GM19239 (cell line): ENCODE data around the gene PRRX2.
"Not testable (repeated sequence)": the region's sequence is repeated elsewhere in the genome, so short reads cannot be mapped to it uniquely, and the experiment has no call there.

Experiments
- DNase-seq: peaks from one replicate; pipeline ENCODE4 v3.0.0; 2011; ENCODE audit warnings: low spot score; ENCODE audit not compliant: insufficient read length
- FAIRE-seq: peaks from 2 replicates; lab custom pipeline; 2011; peaks lifted over from hg19 to GRCh38; lab: Jason Lieb, UNC

Gene PRRX2

DNA sequence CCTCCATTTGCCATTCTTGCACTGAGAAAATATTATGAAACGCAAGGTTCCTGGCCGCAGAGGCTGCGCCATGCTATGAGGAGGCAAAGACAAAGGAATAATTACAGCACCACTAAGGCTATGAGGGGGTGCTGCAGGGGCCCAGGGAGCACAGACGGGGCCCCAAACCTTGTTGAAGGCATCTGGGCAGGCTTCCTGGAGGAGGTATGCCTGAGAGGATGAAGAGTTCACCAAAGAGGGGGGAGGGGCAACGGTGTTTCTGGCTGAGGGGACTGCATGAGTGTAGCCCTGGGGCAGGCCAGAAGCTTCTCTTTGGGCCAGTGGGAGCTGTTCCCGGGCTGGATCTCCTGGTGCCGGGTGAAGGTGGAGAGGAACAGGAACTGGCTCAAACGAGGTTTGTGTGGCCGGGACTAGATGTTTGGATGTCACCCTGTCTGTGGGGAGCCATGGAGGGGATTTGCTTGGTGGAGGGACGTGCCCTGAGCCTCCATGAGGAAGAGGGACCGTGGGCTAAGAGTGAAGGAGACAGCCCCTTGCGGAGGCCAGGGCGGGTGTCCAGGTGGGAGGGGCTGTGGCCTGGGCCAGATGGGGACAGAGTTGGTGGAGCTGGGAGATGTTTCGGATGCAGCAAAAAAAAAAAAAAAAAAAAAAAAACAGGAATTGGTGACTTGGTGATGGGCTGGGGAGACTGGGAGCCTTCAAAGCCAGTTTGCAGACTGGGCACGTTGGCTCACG is 59.2 kb downstream of the PRRX2 start:
- DNase-seq (no peak), FAIRE-seq (no peak)

DNA sequence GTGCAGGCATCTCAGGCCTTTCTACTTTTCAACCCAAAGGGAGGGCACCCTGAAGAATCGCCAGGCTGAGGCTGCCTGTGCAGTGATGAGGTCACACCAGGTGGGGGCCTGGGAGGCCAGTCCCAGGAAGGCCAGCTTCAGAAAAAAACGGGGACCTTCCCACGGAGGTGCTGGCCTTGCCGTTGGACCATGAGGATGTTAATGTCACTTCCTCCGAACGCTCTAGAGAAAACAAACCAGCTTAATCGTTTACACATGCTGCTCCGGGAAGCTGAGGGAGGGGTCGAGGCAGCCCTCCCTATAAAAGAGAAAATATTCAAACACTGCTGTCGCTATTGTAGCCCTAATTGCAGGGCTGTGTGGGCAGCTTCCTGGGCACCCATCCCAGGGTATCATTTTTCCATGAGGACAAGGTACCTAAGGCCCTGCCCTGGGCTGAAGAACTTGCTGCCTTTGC is 60.4 kb downstream of the PRRX2 start:
- no peak for FAIRE-seq
- DNase-seq: no peak

DNA sequence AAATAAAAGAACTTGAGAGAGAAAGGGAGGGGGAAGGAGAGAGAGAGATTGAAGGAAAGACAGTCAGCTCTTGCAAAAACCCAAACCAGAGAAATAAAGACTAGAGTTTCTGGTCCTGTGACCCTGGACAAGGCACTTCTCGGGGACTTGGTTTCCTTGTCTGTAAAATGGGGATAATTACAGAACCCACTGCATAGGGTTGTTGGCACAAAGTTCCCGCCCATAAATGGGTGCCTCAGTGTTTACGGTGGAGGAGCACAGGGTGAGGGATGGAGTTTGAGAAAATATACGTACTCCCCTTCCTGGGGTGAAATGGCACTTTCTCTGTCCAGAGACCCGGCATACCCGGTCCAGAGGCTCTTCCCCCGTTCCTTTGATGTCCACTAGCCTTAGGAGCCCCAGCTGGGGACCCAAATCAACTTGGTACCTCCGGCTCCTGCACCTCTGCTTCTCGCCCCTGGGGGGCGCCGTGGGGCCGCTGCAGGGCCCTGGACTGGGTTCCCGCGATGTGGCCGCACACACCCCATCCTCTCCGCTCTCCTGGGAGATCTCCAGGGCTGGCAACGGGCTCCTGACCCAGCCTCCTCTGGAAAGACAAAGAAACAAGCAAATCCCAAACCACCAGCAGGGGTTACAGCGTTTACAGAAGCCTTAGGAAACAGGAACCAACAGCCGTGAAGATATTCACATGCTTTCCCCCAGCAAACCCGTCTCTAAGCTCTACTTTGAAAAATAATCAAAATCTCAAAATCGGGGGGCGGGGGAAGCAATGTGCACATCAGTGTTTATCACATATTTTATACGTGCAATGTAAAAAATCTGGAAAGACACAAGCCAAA is 61.1 kb downstream of the PRRX2 start:
- FAIRE-seq (no peak), DNase-seq (peak; percentile 77)

DNA sequence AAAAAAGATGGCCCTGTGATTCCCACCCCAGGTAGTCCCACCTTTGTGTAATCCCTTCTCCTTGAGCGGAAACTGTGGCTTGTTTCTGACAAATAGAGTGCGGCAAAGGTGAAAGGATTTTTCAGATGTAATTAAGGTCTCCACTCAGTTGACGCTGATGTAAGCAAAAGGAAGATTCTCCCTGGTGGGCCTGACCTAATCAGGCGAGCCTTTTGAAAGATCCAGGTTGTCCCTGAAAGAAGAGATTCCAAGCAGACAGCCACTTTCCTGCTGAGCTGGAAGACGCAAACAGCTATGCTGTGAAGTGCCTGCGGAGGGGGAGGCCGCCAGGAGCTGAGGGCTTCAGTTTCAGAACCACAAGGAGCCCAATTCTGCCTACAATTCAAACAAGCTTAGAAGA is 63.3 kb downstream of the PRRX2 start:
- DNase-seq (no peak), FAIRE-seq (no peak)

DNA sequence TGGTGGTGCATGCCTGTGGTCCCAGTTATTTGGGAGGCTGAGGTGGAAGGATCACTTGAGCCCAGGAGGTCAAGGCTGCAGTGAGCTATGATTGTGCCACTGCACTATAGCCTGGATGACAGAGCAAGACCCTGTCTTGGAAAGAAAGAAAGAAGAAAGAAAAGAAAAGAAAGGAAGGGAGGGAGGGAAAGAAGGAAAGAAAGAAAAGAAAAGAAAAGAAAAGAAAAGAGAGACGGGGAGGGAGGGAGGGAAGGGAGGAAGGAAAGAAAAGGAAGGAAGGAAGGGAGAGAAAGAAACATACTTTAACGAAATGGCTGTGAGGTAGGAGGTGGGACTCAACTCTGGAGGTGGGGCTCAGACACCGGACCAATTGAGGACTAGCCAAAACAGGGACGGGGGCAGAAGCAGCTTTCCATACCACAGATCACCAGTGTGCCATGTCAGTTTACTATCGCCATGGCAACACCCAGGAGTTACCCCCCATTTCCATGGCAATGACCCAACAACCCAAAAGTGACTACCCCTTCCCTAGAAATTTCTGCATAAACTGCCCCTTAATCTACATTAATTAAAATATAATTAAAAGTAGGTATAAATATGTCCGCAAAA is 66.1 kb downstream of the PRRX2 start:
- FAIRE-seq (no peak), DNase-seq (no peak)

DNA sequence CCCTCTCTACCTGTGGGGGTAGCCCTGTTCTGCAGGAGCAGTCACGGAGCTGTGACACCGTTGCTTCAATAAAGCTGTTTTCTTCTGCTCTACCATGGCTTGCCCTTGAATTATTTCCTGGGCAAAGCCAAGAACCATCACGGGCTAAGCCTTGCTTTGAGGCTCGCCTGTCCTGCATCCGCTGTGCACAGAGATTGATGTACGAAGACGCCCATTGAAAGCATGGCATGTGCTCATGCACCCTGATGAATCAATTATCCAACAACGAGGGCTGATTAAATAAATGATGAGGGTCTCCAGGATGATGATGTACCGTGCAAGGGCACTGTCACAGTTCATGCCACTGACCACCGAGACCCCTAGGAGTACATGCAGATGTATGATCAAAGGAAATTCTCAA is 66.7 kb downstream of the PRRX2 start:
- FAIRE-seq: no peak
- DNase-seq: no peak

DNA sequence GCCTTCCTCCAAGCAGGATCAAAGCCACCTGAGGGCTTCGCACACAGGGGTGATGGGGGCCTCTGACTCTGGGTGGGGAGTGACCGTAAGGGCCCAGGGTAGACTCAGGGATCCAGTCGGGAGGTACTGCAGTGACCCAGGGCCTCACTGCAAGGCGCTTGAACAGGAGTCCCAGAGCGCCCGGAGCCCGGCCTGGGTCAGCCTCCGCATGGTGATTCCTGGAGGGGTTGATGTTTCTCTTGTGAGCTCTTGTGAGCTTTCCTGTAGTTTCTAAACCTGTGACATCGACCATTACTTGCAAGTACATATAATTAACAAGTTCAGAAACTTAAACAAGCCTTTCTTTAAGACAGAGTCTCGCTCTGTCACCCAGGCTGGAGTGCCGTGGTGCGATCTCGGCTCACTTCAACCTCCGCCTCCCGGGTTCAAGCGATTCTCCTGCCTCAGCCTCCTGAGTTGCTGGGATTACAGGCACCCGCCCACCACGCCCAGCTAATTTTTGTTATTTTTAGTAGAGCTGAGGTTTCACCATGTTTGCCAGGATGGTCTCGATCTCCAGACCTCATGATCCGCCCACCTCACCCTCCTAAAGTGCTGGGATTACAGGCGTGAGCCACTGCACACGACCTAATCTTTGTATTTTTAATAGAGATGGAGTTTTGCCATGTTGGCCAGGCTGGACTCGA is 67.6 kb downstream of the PRRX2 start:
- FAIRE-seq: no peak
- no peak for DNase-seq

DNA sequence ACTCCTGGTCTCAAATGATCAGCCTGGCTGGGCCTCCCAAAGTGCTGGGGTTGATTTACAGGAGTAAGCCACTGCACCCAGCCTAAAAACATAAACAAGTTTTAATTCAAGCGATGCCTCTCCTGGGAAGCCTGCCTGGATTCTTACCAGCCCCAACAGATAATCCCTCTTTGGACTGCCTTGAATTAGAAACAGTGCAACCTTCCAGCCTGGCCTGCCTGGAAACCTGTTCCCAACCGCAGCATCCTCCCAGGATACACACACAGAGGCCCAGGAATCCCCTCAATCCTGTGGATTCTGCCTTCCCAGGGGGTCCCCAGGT is 68.1 kb downstream of the PRRX2 start:
- FAIRE-seq: no peak

DNA sequence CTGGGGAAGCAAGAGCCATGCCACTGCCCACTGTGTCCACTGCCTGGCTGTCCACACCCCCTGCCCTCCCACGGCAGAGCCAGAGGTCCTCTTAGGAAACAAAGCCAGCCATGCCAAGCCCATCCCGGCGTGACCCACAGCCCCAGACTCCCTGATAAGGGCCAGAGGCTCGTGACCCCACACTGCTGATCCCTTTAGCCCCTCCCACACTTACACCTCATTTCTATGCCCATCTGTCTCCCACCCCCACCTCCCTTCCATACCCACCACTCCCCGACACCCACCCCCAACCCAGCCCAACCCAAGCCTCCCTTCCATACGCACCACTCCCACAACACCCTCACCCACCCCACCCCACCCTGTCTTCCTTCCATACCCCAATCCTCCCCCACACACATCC is 70.1 kb downstream of the PRRX2 start:
- DNase-seq (no peak), FAIRE-seq (no peak)

More for the DNA sequence above, 68.1 kb downstream of the PRRX2 start:
- no peak for DNase-seq

DNA sequence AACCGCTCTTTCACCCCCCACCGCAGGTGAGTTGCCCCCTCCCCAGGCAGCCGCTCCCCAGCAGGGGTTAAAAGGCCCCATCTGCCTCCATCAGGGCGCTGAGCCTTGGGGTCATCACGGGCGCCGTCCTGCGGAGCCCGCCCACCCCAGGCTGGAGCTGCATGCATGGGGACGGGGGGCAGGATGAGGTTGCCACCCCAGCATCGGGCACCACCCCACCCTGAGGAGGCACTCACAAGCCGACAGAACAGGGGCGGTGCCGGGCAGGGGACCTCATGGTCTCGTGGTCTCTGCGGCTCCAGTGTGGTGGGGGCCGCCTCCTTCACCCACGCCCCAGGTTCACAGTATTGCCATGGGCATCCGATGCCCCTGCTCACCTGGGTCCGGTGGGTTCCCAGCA is 70.9 kb downstream of the PRRX2 start:
- no peak for DNase-seq
- no peak for FAIRE-seq

DNA sequence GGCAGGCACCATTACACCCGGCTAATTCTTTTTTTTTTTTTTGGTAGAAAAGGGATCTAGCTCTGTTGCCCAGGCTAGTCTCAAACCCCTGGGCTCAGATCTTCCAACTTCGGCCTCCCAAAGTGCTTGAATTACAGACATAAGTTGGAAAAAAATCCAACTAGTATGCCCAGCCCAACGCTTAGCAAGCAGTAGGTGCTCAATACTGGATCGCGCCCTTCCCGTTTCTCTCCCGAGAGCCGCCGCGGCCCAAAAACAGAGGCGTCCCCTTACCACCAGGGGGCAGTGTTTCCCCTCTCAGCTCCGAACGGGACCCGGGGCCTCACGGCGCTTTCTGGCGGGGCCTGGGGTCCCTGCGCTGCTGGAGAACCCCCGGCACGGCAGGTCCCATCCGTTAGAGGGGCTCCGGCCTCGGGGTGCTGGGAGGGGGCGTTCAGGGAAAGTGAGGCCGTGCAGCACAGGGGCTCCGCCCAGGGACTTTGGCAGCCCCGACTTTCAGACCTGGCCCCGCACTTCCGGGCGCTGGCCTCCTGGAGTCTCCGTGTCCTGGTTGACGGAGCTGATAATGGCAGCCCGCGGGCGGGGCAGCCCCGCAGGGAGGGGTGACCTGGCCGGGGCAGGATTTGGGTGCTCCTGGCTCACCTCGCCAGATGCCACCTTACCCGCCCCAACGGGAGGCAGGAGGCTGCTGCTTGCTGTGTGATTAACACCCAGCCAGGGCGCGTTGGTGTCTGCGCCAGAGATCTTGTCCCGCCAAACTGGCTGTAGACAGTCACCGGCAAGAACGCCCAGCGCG is 72.2 kb downstream of the PRRX2 start:
- DNase-seq (peak; percentile 87), FAIRE-seq (peak; percentile 28)

DNA sequence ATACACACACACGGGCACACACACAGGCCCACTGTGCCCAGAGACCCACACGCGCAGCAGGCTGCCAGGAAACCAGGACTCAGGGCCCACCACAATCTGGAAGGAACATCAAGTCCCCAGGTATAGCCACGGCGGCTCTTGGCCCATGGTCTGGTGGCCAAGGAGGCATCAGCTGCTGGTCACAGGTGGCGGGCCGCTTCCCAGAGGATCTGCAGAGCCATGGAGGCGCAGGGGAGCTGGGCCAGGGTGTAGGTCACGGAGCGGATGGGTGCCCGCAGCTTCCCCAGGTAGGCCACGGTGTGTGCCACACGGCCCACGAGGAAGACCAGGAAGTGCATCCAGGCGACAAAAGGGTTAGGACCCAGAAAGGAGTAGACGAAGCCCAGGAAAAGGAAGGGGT is 74.0 kb downstream of the PRRX2 start:
- DNase-seq (no peak), FAIRE-seq (no peak)

DNA sequence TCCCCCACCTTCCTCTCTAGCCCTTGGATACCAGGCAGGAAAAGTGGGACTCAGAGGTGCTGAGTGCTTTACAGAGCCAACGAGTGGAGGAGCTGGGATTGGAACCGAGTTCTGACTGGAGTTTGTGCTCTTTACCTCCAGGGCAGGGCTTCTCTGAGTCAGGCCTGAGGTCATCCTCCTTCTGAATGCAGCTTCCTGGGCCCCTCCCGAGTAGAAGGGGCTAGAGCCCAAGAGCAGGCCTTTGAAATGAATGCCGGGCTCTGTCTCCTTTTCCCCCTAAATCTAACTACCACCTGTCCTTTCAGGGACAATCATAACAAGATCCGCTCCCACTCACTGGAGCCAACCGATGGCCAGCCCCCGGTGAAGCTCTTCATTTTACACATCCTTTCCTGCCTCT is 74.7 kb downstream of the PRRX2 start:
- DNase-seq (no peak), FAIRE-seq (no peak)

DNA sequence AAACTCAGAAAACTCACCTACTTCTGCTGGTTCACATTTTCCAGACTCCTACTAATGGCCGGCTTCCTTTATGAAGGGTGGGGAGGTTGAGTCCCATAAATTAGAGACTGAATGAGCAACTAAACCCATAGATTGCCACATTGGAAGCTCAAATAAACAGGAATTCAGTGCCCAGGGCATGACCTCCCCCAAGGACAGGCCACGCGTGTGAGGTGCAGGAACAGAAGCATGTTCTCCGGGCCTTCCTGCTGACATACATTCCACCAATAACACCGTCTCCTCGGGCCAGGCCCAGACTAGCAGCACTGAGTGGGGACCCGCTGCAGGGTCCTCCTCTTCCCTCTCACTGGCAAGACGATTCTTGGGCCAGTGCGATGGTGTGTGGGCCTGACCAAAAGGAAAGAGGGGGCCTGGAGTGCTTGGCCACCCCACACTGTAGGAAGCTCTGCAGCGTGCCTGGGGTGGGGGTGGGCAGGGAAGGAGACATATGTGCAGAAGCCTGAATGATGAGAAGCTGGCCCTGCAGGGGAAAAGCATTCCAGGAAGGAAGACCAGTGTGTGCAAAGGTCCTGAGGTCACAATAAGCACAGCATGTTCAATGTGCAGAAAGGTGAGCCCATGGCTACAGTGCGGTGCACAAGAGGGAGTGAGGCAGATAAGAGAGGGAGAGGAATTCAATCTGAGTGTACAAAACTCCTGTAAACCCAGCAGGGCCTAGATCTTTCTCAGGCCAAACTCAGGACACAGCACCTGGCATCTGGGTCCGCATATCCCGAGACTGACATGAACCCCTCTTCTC is 75.4 kb downstream of the PRRX2 start:
- no peak for FAIRE-seq
- DNase-seq: no peak

DNA sequence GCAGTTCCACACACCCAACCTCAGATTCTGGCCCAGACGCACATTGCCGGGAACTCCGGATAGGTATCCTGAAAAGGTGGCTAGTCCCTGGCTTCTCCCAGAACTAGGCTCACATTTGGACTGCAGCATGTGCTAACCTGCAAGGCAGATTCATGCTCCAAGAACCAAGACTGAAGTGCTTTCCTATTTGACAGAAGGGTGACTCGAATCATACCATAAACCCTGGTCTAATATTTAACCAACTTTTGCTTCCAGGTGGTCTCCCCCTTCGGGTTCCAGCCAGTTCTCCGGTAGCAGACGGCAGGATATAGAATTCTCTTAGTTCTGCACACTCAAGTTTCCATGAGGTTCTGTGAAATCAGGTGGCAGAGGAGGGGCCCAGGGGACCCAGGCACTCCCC is 79.8 kb downstream of the PRRX2 start:
- DNase-seq (no peak), FAIRE-seq (no peak)

DNA sequence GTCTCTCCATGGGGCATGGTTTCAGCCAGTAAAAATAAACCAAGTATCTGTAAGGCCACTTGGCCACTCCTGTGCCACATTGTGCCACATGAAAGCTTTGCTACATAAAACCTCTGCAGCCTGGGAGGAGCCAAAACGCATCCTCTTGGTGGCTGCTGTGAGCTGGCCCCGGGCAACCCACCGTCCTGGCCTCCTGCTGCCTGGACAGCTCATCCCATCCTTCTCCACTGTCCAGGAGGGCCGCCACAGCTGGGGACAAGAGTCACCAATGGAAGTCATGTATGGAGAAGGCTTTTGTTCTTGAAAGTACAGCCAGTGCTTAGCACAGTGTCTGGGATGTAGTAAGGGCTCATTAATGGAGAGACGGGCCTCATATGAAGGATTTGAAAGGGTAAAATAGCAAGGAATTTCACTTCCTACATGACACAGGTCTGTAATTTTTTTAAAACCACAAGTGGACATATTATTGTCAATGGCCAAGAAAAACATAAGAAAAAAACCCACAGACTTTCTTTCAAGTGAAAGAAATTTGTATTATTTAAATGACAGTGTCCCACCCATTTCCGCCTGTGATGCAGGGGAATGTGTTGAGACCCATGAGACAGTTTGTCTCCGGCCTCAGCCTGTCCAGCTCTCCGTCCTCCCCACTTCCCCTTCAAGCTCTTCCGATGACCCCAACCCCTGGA is 80.8 kb downstream of the PRRX2 start:
- DNase-seq (no peak), FAIRE-seq (no peak)

DNA sequence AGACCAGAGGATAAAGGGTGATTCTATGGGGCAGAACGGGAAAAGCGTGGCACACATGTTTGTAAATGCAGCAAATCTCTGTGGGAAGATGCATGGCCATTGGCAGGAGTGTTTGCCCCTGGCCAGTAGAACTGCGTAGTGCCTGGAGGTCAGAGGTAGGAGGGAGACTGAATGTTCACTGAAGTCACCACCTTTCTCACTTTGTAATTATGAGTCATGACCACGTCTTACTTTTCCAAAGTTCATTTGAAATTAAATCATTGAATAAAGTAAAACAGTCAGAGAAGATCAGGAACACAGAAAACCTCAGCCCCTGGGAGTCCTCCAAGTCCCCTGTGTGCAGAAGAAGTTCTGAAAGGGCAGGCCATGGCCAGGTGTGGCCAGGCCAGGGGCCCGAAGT is 82.8 kb downstream of the PRRX2 start:
- FAIRE-seq (no peak), DNase-seq (no peak)

DNA sequence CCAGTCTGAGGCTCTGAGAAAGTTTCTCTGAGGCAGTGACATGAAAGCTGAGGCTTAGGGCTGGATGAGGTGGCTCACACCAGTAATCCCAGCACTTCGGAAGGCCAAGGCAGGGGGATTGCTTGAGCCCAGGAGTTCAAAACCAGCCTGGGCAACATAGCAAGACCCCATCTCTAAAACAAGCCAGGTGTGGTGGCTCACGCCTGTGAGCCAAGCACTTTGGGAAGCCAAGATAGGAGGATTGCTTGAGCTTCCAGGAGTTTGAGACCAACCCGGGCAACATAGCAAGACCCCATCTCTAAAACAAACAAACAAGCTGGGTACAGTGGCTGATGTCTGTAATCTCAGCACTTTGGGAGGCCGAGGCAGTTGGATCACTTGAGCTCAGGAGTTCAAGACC is 83.6 kb downstream of the PRRX2 start:
- not testable (repeated sequence) for FAIRE-seq, DNase-seq

DNA sequence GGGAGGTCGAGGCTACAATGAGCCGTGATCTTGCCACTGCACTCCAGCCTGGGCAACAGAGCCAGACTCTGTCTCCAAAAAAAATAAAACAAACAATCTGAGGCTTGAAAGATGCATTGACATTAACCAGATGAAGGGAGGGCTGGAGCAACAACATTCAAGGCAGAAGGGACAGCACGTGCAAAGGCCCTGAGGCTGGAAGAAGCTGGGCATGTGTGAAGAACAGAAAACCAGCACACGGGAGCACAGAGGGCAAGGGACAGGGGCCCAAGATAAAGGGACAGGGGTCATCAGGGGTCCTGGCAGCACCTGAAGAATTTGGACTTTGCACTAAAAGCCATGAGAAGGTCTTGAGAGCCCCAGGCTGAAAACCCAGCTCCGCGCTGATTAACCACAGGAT is 84.1 kb downstream of the PRRX2 start:
- FAIRE-seq: no peak
- no peak for DNase-seq
